Immature natural killer cell (primary cell): Measurements from ENCODE around the gene BMP8B. TPM values are rescaled to one million over a fixed set of nuclear protein-coding genes. Genes with fewer than 3 reads are reported as not detected.
"Not testable (repeated sequence)": the region's sequence is repeated elsewhere in the genome, so short reads cannot be mapped to it uniquely, and the experiment has no call there.

Experiments
- DNase-seq, 3 donors: peaks; one replicate each; pipeline ENCODE4 v3.0.0; 2022; ENCODE audit warnings: mixed read lengths in 1 of 3
- H3K27ac Mint-ChIP-seq, 6 donors: one replicate each; pipeline ENCODE4 v1.8.0; 2020; ENCODE audit warnings: mixed read lengths in 6 of 6, mild to moderate bottlenecking in 5 of 6, inconsistent platforms in 4 of 6, moderate library complexity in 3 of 6
- H3K27me3 Mint-ChIP-seq, 3 donors: one replicate each; pipeline ENCODE4 v1.8.0; 2020 to 2021; ENCODE audit warnings: low read depth in 3 of 3, mild to moderate bottlenecking in 3 of 3, mixed read lengths in 3 of 3, moderate library complexity in 3 of 3, inconsistent platforms in 1 of 3
- H3K36me3 Mint-ChIP-seq, 3 donors: one replicate each; pipeline ENCODE4 v1.8.0; 2020; ENCODE audit warnings: mixed read lengths in 3 of 3, inconsistent platforms in 2 of 3, mild to moderate bottlenecking in 2 of 3
- H3K4me1 Mint-ChIP-seq, 2 donors: one replicate each; pipeline ENCODE4 v1.8.0; 2020; ENCODE audit warnings: inconsistent platforms in 2 of 2, mild to moderate bottlenecking in 2 of 2, mixed read lengths in 2 of 2, moderate library complexity in 1 of 2
- H3K4me3 Mint-ChIP-seq, 5 donors: one replicate each; pipeline ENCODE4 v1.8.0; 2020; ENCODE audit warnings: mild to moderate bottlenecking in 5 of 5, mixed read lengths in 5 of 5, inconsistent platforms in 3 of 5, moderate library complexity in 3 of 5
- H3K9me3 Mint-ChIP-seq, 6 donors: one replicate each; pipeline ENCODE4 v1.8.0; 2020; ENCODE audit warnings: mild to moderate bottlenecking in 6 of 6, mixed read lengths in 6 of 6, inconsistent platforms in 4 of 6, moderate library complexity in 3 of 6
- polyA plus RNA-seq, 3 donors: library from polyadenylated mRNA; unstranded; fragments of 300-500 nt; fragmentation: Illumina TruSeq; gene quantifications; one replicate each; pipeline ENCODE4 v1.2.3, GENCODE V29; 2021

Gene BMP8B
- polyA plus RNA-seq, 3 donors from 2014 or later: 0.09 to 0.31 (median 0.16) TPM

GRCh38 chr1:39825432-39825941 is 36.8 kb upstream of the BMP8B start:
- Mint-ChIP-seq H3K27ac (no peak overlapping the region), H3K4me3 (no peak overlapping the region), H3K9me3 (no peaks in the 10 kb centered on the region), H3K27me3 (peaks cover 5 to 6% (median 5%) of the 10 kb centered on the region in 3 donors), H3K36me3 (no peaks in the 10 kb centered on the region), H3K4me1 (no peaks in the 10 kb centered on the region)
- no peak for DNase-seq

- DNase-seq: not testable (repeated sequence)
Measured at GRCh38 chr1:39823450-39823849, 34.8 kb upstream of the BMP8B start.

GRCh38 chr1:39822146-39822545 is 33.5 kb upstream of the BMP8B start:
- Mint-ChIP-seq H3K4me3 (no peak overlapping the region), H3K27me3 (peaks cover 3 to 8% (median 4%) of the 10 kb centered on the region in 3 donors), H3K9me3 (no peaks in the 10 kb centered on the region), H3K36me3 (no peaks in the 10 kb centered on the region), H3K4me1 (peaks cover 3 to 5% of the 10 kb centered on the region in 2 donors), H3K27ac (peak overlapping the region in 1 of 6 donors; percentile 46)
- no peak for DNase-seq

More at GRCh38 chr1:39823450-39823849, 34.8 kb upstream of the BMP8B start:
- H3K36me3 Mint-ChIP-seq, H3K4me3 Mint-ChIP-seq, H3K9me3 Mint-ChIP-seq, H3K27me3 Mint-ChIP-seq, H3K27ac Mint-ChIP-seq, H3K4me1 Mint-ChIP-seq: not testable (repeated sequence)

- H3K36me3 Mint-ChIP-seq: no peaks in the 10 kb centered on the region
- peaks cover 9 to 13% of the 10 kb centered on the region in 2 donors for H3K4me1 Mint-ChIP-seq
- no peak for DNase-seq
- H3K9me3 Mint-ChIP-seq: no peaks in the 10 kb centered on the region
- peaks cover 4 to 10% (median 4%) of the 10 kb centered on the region in 3 donors for H3K27me3 Mint-ChIP-seq
- H3K27ac Mint-ChIP-seq: no peak overlapping the region
- H3K4me3 Mint-ChIP-seq: no peak overlapping the region
Measured at GRCh38 chr1:39819091-39819812, 30.6 kb upstream of the BMP8B start.

DNA sequence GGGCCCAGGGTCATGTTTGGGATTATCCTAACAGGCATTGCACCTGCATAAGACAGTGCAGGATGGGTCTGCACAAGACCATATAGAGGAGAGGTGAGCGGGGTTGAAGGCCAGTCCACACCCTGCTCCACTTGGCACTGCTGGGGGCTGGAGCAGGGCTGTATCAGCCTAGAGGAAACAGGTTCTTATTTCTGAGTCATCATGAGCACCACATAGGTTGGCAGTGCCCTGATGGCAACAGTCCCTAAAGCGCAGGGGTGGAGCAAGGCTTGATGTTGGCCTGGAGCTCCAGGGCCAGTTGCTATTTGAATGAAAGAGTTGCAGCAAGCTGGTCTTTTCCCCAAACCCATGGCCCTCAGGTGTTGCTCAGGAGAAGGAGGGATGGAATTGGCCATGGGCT is 29.8 kb upstream of the BMP8B start:
- Mint-ChIP-seq H3K27ac (no peak overlapping the region), H3K9me3 (no peaks in the 10 kb centered on the region), H3K4me3 (no peak overlapping the region)

DNA sequence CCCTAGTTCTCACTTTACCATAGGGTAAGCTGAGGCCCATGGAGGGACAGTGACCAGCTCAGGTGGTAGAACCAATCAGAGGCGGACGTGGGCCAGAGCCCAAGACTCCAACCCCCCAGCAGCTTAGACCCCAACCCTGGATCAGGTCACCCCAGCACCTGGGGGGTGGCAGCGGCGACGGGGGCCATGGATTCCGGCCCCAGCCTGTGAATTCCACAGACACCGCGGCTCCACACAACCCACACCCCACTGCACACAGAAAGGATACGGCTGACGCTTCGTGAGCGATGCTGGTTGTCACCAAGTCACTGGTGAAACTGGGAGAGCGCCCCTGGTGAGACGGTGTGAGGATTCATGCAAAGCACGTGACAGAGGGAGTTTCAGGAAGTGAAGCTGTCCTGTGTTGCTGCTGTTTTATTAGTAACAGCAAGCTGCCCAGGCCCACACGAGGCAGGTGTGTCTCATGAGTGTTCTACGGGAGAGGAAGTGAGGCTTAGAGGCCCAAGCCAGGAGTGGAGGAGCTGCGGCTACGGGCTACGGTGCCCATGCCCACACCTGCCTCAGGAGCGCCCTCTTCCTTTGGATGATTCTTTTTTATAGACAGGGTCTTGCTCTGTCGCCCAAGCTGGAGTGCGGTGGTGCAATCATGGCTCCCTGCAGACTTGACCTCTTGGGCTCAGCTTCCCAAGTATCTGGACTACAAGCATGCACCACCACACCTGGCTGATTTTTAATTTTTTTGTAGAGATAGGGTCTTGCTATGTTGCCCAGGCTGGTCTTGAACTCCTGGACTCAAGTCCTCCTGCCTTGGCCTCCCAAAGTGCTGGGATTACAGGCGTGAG is 28.6 kb upstream of the BMP8B start:
- not testable (repeated sequence) for H3K27me3 Mint-ChIP-seq, H3K36me3 Mint-ChIP-seq, H3K9me3 Mint-ChIP-seq
- peaks cover 9 to 13% of the 10 kb centered on the region in 2 donors for H3K4me1 Mint-ChIP-seq
- peak overlapping the region; percentile 80 to 90 (median 86) for H3K27ac Mint-ChIP-seq
- H3K4me3 Mint-ChIP-seq: peak overlapping the region; percentile 73 to 83 (median 82)
- DNase-seq: peak; percentile 60 to 63 (median 62)

More for the DNA sequence above, 29.8 kb upstream of the BMP8B start:
- no peak for DNase-seq
- Mint-ChIP-seq H3K4me1 (peaks cover 9 to 13% of the 10 kb centered on the region in 2 donors), H3K36me3 (no peaks in the 10 kb centered on the region), H3K27me3 (peaks cover 4 to 10% (median 4%) of the 10 kb centered on the region in 3 donors)

DNA sequence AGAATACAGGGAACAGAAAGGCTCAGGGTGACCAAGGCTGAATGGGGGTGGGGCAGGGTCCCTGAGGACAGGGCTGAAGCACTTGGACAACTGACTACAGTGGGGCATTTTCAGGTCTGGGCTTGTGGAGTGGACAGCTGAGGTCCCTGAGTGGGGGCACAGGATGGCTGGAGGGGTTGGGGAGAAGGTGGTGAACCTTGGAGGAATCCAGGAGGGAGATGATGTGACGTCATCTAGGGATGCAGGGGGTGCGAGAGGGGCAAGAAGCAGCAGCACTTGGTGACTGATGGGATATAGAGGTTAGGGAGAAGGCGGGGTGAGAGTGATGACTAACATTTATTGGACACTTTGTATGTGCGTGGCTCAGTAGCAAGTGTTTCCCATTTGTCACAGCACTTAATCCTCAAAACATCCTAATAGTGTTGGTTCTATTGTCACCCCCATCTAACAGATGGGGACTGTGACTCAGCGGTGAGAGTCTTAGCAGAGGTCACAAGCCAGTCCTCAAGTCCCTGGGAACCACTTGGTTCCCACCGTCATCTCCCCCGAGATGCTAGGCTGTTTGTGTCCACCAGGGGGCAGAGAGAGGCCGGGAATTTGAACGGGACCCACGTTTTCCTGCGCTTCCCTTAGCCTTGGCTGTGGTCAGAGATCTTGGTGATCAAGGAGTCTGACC is 27.9 kb upstream of the BMP8B start:
- Mint-ChIP-seq H3K36me3 (no peaks in the 10 kb centered on the region), H3K27ac (peak overlapping the region in 5 of 6 donors; percentile 3 to 84 (median 38)), H3K4me3 (peak overlapping the region; percentile 53 to 83 (median 79)), H3K9me3 (no peaks in the 10 kb centered on the region), H3K4me1 (peaks cover 9 to 13% of the 10 kb centered on the region in 2 donors), H3K27me3 (peaks cover 4 to 8% (median 4%) of the 10 kb centered on the region in 3 donors)
- peak; percentile 40 to 44 (median 44) for DNase-seq

- DNase-seq: no peak
- Mint-ChIP-seq H3K9me3 (no peaks in the 10 kb centered on the region), H3K27ac (no peak overlapping the region), H3K4me1 (peaks cover 9 to 13% of the 10 kb centered on the region in 2 donors), H3K36me3 (peaks cover 3 to 4% (median 4%) of the 10 kb centered on the region in 3 donors), H3K27me3 (peaks cover 2 to 6% (median 4%) of the 10 kb centered on the region in 3 donors), H3K4me3 (no peak overlapping the region)
Measured at GRCh38 chr1:39812913-39813312, 24.2 kb upstream of the BMP8B start.

GRCh38 chr1:39808784-39809517 is 20.3 kb upstream of the BMP8B start:
- H3K27me3 Mint-ChIP-seq: peaks cover 0 to 1% (median 0%) of the 10 kb centered on the region in 3 donors
- H3K36me3 Mint-ChIP-seq: peaks cover 4 to 12% (median 10%) of the 10 kb centered on the region in 3 donors

DNA sequence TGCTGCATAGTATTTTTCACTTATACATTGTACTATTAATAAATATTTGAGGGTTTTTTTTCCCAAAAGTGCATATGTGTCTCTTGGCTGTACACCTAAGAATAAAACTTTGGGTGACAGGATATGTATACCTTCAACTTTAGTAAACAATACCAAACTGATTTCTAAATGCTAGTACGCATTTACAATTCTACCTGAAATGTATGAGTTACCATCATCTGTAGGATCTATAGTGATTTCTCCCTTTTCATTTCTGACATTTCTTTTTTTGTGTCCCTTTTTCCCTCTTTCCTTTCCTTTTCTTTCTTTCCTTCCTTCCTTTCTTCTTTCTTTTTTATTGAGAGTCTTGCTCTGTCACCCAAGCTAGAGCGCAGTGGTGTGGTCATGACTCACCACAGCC is 16.7 kb upstream of the BMP8B start:
- H3K27me3 Mint-ChIP-seq: peaks cover 0 to 1% (median 0%) of the 10 kb centered on the region in 3 donors
- no peak overlapping the region for H3K27ac Mint-ChIP-seq
- H3K36me3 Mint-ChIP-seq: peaks cover 8 to 12% (median 10%) of the 10 kb centered on the region in 3 donors
- H3K4me3 Mint-ChIP-seq: no peak overlapping the region
- H3K9me3 Mint-ChIP-seq: no peaks in the 10 kb centered on the region
- H3K4me1 Mint-ChIP-seq: peaks cover 0 to under 1% of the 10 kb centered on the region in 2 donors
- DNase-seq: no peak

More at GRCh38 chr1:39808784-39809517, 20.3 kb upstream of the BMP8B start:
- Mint-ChIP-seq H3K27ac (no peak overlapping the region), H3K9me3 (no peaks in the 10 kb centered on the region), H3K4me1 (no peaks in the 10 kb centered on the region), H3K4me3 (no peak overlapping the region)
- no peak for DNase-seq

GRCh38 chr1:39802496-39803260 is 14.0 kb upstream of the BMP8B start:
- Mint-ChIP-seq H3K4me1 (peaks cover 9 to 17% of the 10 kb centered on the region in 2 donors), H3K4me3 (no peak overlapping the region), H3K36me3 (peaks cover 4 to 12% (median 6%) of the 10 kb centered on the region in 3 donors), H3K27ac (no peak overlapping the region), H3K9me3 (no peaks in the 10 kb centered on the region), H3K27me3 (peaks cover 0 to 8% (median 0%) of the 10 kb centered on the region in 3 donors)
- no peak for DNase-seq

GRCh38 chr1:39800471-39800835 is 11.8 kb upstream of the BMP8B start:
- no peak overlapping the region for H3K4me3 Mint-ChIP-seq
- peaks cover 3 to 8% (median 4%) of the 10 kb centered on the region in 3 donors for H3K36me3 Mint-ChIP-seq
- peaks cover 0 to 8% (median 0%) of the 10 kb centered on the region in 3 donors for H3K27me3 Mint-ChIP-seq
- peak overlapping the region in 1 of 6 donors; percentile 56 for H3K27ac Mint-ChIP-seq
- H3K4me1 Mint-ChIP-seq: peaks cover 9 to 17% of the 10 kb centered on the region in 2 donors
- H3K9me3 Mint-ChIP-seq: no peaks in the 10 kb centered on the region
- DNase-seq: no peak
